ENCODE results near the gene CDKAL1.

GRCh38 chr6:20841806-20842205 lies 307.5 kb downstream of the CDKAL1 start:
- TF ChIP-seq CTCF (conservative IDR thresholded peaks at IDR 0.05) (no peak), EZH2 (IDR thresholded peaks at IDR 0.05; ENCODE audit: low read depth) (no peak)
